Suprapubic skin (tissue), 4 donors: ENCODE measurements around the gene ZFYVE1. TPM values are rescaled to one million over a fixed set of nuclear protein-coding genes. Genes with fewer than 3 reads are reported as not detected.

Experiments used
- DNase-seq, 2 donors: peaks; one replicate each; pipeline ENCODE4 v3.0.0-alpha.2; 2019; ENCODE audit warnings: low spot score in 2 of 2
- H3K27ac ChIP-seq: fragments of 200-600 bp; sonication (generic); one replicate; pipeline ENCODE4 v1.5.1; 2019
- H3K27me3 ChIP-seq: fragments of 200-600 bp; sonication (generic); one replicate; pipeline ENCODE4 v1.5.1; 2019
- H3K36me3 ChIP-seq: fragments of 200-600 bp; sonication (generic); one replicate; pipeline ENCODE4 v1.5.1; 2019
- H3K4me1 ChIP-seq: fragments of 200-600 bp; sonication (generic); one replicate; pipeline ENCODE4 v1.5.1; 2019
- H3K4me3 ChIP-seq: fragments of 200-600 bp; sonication (generic); one replicate; pipeline ENCODE4 v1.5.1; 2019; ENCODE audit warnings: mild to moderate bottlenecking
- H3K9me3 ChIP-seq: fragments of 200-600 bp; sonication (generic); one replicate; pipeline ENCODE4 v1.5.1; 2019
- EP300 ChIP-seq: sonication (generic); formaldehyde crosslinking; IDR thresholded peaks from one replicate; pipeline ENCODE4 v1.6.1; 2017; ENCODE audit warnings: antibody characterized with exemption
- POLR2A ChIP-seq, 2 donors: fragments of 450-650 bp; IDR thresholded peaks; one replicate each; pipeline ENCODE4 v1.6.1; 2017; ENCODE audit warnings: antibody characterized with exemption in 2 of 2, mild to moderate bottlenecking in 2 of 2, moderate library complexity in 2 of 2
- POLR2AphosphoS5 ChIP-seq, 3 donors: sonication (generic); formaldehyde crosslinking; IDR thresholded peaks; one replicate each; pipeline ENCODE4 v1.6.1; 2017; ENCODE audit warnings: antibody characterized with exemption in 3 of 3
- WGBS: methylation state at CpG from one replicate; pipeline ENCODE4 v1.1.5; 2018; 5-methylcytosine and 5-hydroxymethylcytosine counted together
- total RNA-seq, 4 donors: library from RNA; depleted of rRNA; stranded (reverse); fragments of >200 nt; gene quantifications; one replicate each; pipeline ENCODE4 v1.1.0, GENCODE V29; 2016
- TF ChIP-seq, protein P1 (sequence below), 2 donors: fragments of 200-600 bp in 1 of 2; fragments of 450-650 bp in 1 of 2; sonication (generic) in 1 of 2; IDR thresholded peaks; one replicate each; pipeline ENCODE4 v1.5.1; 2016 to 2019; ENCODE audit warnings: antibody characterized with exemption in 2 of 2, mild to moderate bottlenecking in 1 of 2, moderate library complexity in 1 of 2

ZFYVE1 gene
- total RNA-seq, 4 donors from 2014 or later = 17.7 to 42.9 (median 25.9) TPM

DNA sequence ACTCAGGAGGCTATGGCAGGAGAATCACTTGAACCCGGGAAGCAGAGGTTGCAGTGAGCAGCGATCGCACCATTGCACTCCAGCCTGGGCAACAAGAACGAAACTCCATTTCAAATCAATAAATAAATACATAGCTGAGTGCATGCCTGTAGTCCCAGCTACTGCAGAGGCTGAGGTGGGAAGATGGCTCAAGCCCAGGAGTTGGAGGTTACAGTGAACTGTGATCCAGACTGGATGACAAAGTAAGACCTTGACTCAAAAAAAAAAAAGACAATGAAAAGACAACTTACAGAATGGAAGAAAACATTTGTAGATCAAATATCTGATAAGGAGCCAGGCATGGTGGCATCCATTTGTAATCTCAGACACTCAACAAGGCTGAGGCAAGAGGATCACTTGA, 27.6 kb downstream of the ZFYVE1 start:
- Histone ChIP-seq H3K27me3 (no peaks in the 10 kb centered on the region), H3K4me3 (no peak overlapping the region), H3K36me3 (peaks cover 33% of the 10 kb centered on the region), H3K27ac (no peak overlapping the region), H3K4me1 (no peaks in the 10 kb centered on the region), H3K9me3 (no peaks in the 10 kb centered on the region)
- TF ChIP-seq, protein P1, sequence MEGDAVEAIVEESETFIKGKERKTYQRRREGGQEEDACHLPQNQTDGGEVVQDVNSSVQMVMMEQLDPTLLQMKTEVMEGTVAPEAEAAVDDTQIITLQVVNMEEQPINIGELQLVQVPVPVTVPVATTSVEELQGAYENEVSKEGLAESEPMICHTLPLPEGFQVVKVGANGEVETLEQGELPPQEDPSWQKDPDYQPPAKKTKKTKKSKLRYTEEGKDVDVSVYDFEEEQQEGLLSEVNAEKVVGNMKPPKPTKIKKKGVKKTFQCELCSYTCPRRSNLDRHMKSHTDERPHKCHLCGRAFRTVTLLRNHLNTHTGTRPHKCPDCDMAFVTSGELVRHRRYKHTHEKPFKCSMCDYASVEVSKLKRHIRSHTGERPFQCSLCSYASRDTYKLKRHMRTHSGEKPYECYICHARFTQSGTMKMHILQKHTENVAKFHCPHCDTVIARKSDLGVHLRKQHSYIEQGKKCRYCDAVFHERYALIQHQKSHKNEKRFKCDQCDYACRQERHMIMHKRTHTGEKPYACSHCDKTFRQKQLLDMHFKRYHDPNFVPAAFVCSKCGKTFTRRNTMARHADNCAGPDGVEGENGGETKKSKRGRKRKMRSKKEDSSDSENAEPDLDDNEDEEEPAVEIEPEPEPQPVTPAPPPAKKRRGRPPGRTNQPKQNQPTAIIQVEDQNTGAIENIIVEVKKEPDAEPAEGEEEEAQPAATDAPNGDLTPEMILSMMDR (IDR thresholded peaks at IDR 0.05) = no peak
- no peak for TF ChIP-seq POLR2AphosphoS5 (IDR thresholded peaks at IDR 0.05)
- DNase-seq = no peak
- 100% methylated on average over 4 of the region's 4 CpGs for WGBS

- no peaks in the 10 kb centered on the region for H3K9me3 ChIP-seq
- no peaks in the 10 kb centered on the region for H3K27me3 ChIP-seq
- TF ChIP-seq, protein P1 (IDR thresholded peaks at IDR 0.05) = no peak
- TF ChIP-seq POLR2AphosphoS5 (IDR thresholded peaks at IDR 0.05) = no peak
- TF ChIP-seq POLR2A (IDR thresholded peaks at IDR 0.05) = no peak
- no peak for TF ChIP-seq EP300
- no peak overlapping the region for H3K4me3 ChIP-seq
- no peak for DNase-seq
- 94% methylated on average over 2 of the region's 2 CpGs for WGBS
- no peak overlapping the region for H3K27ac ChIP-seq
- peaks cover 38% of the 10 kb centered on the region for H3K36me3 ChIP-seq
- no peaks in the 10 kb centered on the region for H3K4me1 ChIP-seq
These were observed 28.5 kb downstream of the ZFYVE1 start for GRCh38 chr14:72998252-72998903.

DNA sequence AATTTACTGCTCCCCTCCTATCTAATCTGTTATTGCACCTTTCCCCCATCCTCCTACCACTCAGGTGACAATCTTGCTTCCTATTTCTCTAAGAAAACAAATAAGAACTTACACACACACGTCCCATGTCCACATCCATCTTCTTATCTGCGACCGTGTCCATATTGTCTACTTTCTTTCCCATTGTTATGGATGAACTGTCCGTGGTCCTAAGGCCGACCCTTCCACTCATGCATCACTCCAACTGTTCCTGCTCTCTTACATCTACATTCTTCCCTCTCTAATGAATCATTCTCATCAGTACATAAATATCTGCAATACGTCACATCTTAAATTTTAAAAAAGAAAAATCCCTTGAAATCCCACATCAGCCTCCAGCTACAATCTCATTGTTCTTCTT, 30.0 kb downstream of the ZFYVE1 start:
- TF ChIP-seq POLR2AphosphoS5 (IDR thresholded peaks at IDR 0.05) (no peak), EP300 (no peak), POLR2A (IDR thresholded peaks at IDR 0.05) (no peak)
- TF ChIP-seq, protein P1 (IDR thresholded peaks at IDR 0.05) = no peak

GRCh38 chr14:72990171-72990570, 36.7 kb downstream of the ZFYVE1 start:
- H3K27me3 ChIP-seq = no peaks in the 10 kb centered on the region
- peaks cover 68% of the 10 kb centered on the region for H3K36me3 ChIP-seq
- no peak overlapping the region for H3K4me3 ChIP-seq
- no peaks in the 10 kb centered on the region for H3K9me3 ChIP-seq
- no peaks in the 10 kb centered on the region for H3K4me1 ChIP-seq
- no peak overlapping the region for H3K27ac ChIP-seq
- TF ChIP-seq EP300 (no peak), POLR2A (IDR thresholded peaks at IDR 0.05) (no peak)
- DNase-seq = no peak
- WGBS = 94% methylated on average over 8 of the region's 8 CpGs

More for the DNA sequence above, 30.0 kb downstream of the ZFYVE1 start:
- Histone ChIP-seq H3K4me3 (no peak overlapping the region), H3K9me3 (no peaks in the 10 kb centered on the region), H3K4me1 (no peaks in the 10 kb centered on the region), H3K27ac (no peak overlapping the region), H3K27me3 (no peaks in the 10 kb centered on the region), H3K36me3 (peaks cover 52% of the 10 kb centered on the region)
- no peak for DNase-seq
- WGBS = 96% methylated on average over 6 of the region's 6 CpGs

GRCh38 chr14:72986857-72987256, 40.0 kb downstream of the ZFYVE1 start:
- WGBS = 90% methylated on average over 2 of the region's 2 CpGs
- TF ChIP-seq POLR2A (IDR thresholded peaks at IDR 0.05) (no peak), POLR2AphosphoS5 (IDR thresholded peaks at IDR 0.05) (no peak)
- TF ChIP-seq, protein P1 (IDR thresholded peaks at IDR 0.05) = no peak
- no peak for DNase-seq
- H3K27me3 ChIP-seq = no peaks in the 10 kb centered on the region
- peaks cover 60% of the 10 kb centered on the region for H3K36me3 ChIP-seq
- no peak overlapping the region for H3K4me3 ChIP-seq
- H3K27ac ChIP-seq = no peak overlapping the region
- H3K9me3 ChIP-seq = no peaks in the 10 kb centered on the region
- H3K4me1 ChIP-seq = no peaks in the 10 kb centered on the region

- Histone ChIP-seq H3K9me3 (no peaks in the 10 kb centered on the region), H3K36me3 (peaks cover 58% of the 10 kb centered on the region), H3K4me1 (no peaks in the 10 kb centered on the region), H3K4me3 (no peak overlapping the region), H3K27me3 (no peaks in the 10 kb centered on the region), H3K27ac (no peak overlapping the region)
- DNase-seq = no peak
- WGBS = 70% methylated on average over 3 of the region's 3 CpGs
- no peak for TF ChIP-seq EP300
These were observed 40.7 kb downstream of the ZFYVE1 start for GRCh38 chr14:72986214-72986613.
